ENCODE data around the gene CDK12. TPM values are rescaled to one million over a fixed set of nuclear protein-coding genes. Genes with fewer than 3 reads are reported as not detected.

CDK12 gene
- total RNA-seq, 1 donor = 43.9 TPM

GRCh38 chr17:39508987-39509386 is 47.7 kb downstream of the CDK12 start:
- no peak overlapping the region for H3K4me3 ChIP-seq (ENCODE audit: low read depth, low read length)
- no peak for DNase-seq (ENCODE audit: low read depth)
- no peak for TF ChIP-seq CTCF (IDR thresholded peaks at IDR 0.05; ENCODE audit: insufficient read depth, low read length)

- no peak for TF ChIP-seq CTCF (IDR thresholded peaks at IDR 0.05; ENCODE audit: insufficient read depth, low read length)
- no peak for DNase-seq (ENCODE audit: low read depth)
- no peak overlapping the region for H3K4me3 ChIP-seq (ENCODE audit: low read depth, low read length)
These were observed 52.0 kb downstream of the CDK12 start for GRCh38 chr17:39513309-39513708.

- TF ChIP-seq CTCF (IDR thresholded peaks at IDR 0.05; ENCODE audit: insufficient read depth, low read length) = no peak
- no peak overlapping the region for H3K4me3 ChIP-seq (ENCODE audit: low read depth, low read length)
- no peak for DNase-seq (ENCODE audit: low read depth)
These were observed 52.6 kb downstream of the CDK12 start for GRCh38 chr17:39513915-39514314.

GRCh38 chr17:39517224-39517623 is 55.9 kb downstream of the CDK12 start:
- no peak for TF ChIP-seq CTCF (IDR thresholded peaks at IDR 0.05; ENCODE audit: insufficient read depth, low read length)
- H3K4me3 ChIP-seq (ENCODE audit: low read depth, low read length) = no peak overlapping the region
- peak; percentile 71 for DNase-seq (ENCODE audit: low read depth)

- no peak for TF ChIP-seq CTCF (IDR thresholded peaks at IDR 0.05; ENCODE audit: insufficient read depth, low read length)
- no peak for DNase-seq (ENCODE audit: low read depth)
- H3K4me3 ChIP-seq (ENCODE audit: low read depth, low read length) = no peak overlapping the region
These were observed 64.7 kb downstream of the CDK12 start for GRCh38 chr17:39525801-39526506.

GRCh38 chr17:39527220-39527813 is 66.0 kb downstream of the CDK12 start:
- peak; percentile 19 for DNase-seq (ENCODE audit: low read depth)
- peak; percentile 38 for TF ChIP-seq CTCF (IDR thresholded peaks at IDR 0.05; ENCODE audit: insufficient read depth, low read length)
- H3K4me3 ChIP-seq (ENCODE audit: low read depth, low read length) = no peak overlapping the region
